HG02938 (cell line): ENCODE measurements around the gene NINJ1.

ENCODE experiments used
- ATAC-seq: cut with Tn5 transposase; IDR thresholded peaks from one replicate; pipeline ENCODE4 v1.9.1; 2021; ENCODE audit warnings: mild to moderate bottlenecking, moderate library complexity; ENCODE audit not compliant: unreplicated experiment

The NINJ1 gene

DNA sequence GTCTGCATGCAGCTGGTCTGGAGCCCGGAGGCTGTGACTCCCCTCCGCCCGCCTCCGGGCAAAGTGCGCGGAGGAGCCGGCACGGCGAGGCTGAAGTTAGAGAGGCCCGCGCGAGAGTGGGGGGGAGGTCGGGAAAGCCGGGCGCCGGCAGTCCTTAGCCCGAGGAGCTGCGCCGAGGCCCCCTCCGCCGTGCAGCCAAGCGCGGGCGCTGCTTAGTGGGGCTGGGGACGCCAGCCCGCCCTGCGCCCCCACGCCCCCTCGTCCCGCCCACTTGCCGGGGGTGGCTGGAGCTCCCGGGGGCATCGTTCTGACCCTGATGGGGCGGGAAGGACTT, 403 bp downstream of the NINJ1 start:
- no peak for ATAC-seq

DNA sequence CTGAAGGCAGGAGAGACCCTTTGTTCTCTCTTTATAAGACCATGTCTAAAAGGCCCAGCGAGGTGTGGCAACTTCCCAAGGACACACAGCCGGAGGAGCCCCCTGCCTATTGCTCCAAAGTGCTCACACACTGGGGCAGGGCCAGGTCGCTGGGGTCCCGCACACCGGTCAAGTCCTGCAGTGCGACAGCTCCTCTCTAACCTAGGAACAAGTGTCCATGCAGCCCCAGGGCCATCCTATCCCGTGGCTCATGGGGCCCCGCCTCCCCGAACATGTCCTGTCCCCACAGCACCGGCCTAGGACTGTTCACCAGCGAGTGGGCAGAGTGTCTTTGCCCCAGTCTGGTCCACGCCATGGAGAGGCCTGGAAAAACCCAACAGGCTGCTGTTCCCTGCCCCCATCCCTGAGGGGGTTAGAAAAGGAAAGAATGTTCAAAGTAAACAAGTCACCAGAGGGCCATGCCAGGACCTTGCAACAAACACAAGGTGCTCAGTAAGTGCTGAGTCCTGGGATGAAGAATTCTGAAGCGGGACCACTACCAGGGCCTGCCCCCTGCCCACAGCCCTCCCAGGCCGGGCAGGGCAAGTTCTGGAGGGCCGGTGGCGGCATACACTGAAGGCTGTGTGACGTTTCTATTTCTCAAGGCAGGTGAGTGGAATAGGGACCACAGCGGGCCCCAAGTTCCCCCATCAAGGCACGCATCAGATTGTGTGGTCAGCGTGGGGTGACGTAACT, 938 bp downstream of the NINJ1 start:
- ATAC-seq = peak; percentile 52

DNA sequence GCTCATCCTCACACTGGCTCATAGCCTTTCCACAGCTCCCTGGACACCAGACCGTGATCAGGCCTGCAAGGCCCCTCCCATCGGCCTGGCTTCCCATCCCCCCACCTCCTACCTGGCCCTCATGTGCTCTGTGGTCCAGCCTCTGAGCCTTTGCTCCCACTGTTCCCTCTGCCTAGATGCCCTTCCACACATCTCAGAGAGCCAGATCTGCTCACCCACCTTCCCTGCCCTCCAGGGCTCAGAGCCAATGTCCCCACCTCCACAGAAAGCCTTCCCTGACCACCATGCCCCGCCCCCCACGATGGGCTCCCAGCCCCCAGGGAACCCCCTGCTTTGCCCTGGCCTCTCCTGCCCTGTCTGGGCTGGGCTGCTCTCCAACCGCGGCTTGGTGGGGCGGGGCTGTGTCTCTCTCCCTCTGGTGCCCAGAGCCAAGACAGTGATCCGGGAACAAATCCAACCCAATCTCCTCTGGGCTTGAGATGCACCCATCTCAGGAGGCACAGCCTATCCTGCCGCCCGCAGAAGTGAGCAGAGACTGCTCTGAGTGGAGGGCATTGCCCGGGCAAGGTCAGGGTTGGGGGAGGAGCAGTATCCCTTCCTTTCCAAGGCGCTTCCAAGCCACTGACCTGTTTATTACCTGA, 1.6 kb downstream of the NINJ1 start:
- no peak for ATAC-seq

DNA sequence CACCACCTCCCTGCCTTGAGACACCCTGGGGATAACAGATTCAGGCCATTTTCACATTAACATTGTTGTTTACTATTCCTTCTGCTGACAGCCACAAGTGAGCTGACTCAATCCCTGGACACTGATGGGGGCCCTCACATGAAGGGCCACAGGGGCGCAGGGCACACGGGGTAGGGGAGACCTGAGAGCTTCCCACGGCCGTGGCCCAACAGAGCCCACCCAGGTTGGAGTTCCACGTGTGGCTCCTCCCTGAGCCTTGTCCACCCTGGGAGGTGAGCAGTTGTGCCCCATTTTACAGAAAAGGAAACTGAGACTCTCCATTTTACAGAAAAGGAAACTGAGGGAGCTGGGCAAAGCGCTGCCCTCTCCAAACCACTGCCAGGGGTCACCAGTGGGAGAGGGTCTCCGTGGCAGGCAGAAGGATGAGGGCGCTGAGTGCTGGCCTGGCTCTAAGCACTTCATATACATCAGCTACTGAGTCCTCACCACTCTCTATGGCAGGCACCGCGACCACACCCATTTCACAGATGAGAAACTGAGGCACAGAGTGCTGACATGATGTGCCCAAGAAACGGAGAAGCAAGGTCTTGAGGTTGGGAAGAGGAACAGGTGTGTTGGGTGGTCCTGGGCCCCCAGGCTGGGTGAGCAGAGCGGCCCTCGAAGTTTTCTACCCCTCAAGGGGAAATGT, 2.3 kb downstream of the NINJ1 start:
- ATAC-seq = no peak

DNA sequence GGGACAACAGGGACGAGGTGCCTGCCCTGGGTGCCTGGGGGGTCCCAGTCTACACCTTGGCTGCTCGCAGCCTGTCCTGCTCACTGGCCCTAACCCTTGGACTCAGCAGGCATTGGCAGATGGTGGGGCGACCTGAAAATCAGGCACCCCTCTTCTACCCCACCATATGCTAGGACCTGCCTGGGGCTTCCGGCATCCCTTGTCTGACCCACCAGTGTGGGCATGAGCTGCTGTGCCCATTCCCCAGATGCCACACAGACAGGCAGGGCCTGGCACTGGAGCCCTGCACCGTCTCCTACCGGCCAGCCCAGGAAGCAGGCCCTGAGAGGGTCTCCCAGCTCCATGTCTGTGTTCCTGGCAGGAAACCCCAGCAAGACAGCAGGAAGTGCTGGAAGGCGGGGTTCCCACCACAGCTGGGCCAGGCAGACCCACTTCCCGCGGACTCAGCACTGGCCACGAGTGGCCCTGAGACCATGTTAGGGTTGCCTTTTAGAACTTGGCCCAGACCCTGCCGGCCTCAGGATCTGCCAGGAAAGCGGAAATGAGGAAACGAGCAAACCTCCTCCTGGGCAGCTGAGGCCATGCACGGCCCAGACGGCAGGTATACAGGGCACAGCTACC, 3.1 kb downstream of the NINJ1 start:
- no peak for ATAC-seq

DNA sequence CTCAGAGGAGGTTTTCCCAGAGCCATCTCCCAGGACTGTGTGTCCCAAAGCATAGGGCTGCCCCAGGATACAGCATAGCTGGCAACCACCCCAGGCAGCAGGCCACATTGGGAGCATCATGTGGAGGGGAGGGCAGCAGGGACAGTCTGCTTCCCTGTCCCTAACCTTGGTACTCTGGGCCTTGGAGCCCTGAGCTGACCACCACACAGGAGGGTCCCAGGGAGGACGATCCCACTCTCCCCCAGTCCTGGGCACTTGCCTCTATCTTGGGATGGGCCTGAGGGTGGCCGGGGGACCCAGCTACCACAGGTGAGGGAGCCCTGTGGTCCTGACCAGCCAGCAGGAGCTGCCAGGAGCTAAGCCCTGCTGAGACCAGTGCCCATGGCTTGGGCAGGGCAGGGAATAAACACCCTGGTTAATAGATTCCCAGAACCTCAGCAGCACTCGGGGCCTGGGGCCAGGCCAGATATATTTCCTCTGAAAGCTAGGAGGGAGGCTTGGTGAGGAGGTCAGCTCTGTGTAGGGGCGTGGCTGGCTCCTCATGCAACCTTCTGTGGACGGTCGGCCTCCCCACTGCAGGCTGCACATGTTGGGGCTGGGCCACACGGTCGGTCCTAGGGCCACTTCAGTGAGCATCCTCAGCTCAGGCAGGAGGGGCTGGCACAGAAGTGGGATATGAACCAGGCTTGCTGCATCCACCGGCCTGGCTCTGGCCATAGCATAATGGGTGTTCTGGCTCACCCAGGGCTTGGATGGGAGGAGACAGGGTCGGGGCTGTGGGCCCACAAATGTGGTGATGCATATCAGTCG, 4.2 kb downstream of the NINJ1 start:
- ATAC-seq = no peak

DNA sequence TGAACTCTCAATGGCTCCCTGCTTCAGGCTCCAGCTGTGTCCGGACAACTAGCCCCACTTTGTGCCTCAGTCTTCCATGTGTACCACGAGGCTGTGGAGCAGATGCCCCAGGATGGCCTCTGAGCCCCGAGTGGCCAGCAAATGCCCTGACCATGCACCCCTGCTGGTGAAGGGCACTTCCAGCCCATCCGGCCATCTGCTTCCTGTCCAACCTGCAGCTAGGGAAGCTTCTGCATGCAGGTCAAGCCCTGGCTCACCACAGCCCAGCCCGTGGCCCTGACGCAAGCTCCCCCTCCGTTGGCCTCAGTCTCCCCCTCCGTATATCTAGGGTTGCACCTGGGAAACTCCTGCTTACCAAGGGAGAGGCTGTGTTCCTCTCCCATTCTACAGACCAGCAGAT, 4.8 kb downstream of the NINJ1 start:
- ATAC-seq = no peak

DNA sequence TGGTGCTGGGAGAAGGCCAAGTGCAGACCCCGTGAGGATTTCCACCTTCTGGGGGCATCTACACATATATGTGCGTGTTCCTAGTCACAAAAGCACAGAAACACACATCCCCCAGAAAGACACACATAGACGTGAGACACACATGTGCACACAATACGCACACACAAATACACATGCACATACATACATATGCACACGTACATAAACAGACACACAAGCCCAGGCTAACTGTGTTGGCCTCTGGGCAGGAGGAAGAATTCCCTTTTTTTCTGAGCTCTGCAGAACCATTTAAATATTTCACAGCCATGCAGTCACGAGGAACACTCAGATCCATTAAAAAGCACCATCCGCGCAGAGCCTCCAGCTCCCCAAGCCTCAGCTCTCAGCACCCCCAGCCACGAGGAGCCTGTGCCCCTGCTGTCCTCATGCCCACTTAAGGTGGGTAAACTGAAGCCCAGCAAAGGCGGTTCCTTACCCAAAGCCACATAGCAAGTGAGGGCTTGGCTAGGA, 5.3 kb downstream of the NINJ1 start:
- no peak for ATAC-seq

DNA sequence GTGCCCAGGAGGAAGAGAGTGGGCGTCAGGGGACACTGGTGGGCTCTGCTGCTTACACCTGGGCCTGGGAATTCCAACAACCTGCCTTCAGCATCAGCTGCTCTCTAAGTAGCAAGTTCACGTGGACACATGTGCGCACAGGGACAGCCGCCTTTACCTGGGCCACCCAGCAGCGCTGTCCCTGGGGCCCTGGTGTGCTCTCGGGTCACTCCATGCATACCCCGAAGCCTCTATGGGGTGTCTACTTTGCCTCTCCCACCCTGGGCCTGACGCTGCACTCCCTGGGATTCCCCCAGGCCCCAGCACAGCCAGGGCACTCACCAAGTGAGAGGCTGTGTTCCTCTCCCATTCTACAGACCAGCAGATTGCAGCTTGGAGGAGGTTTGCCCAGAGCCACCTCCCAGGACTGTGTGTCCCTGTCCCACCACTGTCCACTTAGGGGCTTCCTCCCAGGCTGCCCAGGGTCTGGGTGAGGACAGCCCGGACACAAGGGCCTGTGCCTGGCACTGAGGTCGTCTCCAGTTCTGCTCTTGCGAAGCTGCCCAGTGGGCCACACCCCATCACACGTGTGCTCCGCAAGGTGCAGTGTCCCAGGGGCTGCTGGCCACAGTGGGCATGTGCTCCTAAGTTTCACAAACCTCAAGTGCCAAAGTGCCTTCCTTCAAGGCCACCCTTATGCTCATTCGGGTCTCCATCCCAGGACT, 5.9 kb downstream of the NINJ1 start:
- no peak for ATAC-seq

DNA sequence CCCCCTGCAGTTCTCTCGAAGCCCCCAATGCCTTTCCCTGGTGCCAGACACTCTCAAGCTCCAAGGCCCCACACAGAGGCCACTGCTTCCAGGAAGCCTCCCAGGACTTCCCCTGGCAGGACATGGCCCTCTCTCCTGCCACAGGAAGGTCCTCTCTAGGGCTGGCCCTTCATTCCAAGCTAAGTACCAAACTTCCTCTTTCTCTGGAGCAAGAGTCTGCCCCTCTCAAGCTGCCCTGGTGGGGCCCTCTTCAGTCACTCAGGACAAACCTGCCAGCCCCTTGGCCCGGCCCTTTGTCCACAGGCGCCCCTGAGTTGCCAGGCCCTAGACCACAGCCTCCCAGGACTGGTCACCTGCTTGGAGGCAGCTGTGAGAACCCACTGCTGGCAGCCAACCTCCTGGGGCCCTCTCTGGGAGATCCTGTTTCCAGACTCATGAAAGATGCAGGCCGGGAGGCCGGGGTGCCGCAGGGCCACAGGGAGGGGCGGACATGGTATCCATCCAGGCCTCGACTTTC, 6.6 kb downstream of the NINJ1 start:
- ATAC-seq = no peak

DNA sequence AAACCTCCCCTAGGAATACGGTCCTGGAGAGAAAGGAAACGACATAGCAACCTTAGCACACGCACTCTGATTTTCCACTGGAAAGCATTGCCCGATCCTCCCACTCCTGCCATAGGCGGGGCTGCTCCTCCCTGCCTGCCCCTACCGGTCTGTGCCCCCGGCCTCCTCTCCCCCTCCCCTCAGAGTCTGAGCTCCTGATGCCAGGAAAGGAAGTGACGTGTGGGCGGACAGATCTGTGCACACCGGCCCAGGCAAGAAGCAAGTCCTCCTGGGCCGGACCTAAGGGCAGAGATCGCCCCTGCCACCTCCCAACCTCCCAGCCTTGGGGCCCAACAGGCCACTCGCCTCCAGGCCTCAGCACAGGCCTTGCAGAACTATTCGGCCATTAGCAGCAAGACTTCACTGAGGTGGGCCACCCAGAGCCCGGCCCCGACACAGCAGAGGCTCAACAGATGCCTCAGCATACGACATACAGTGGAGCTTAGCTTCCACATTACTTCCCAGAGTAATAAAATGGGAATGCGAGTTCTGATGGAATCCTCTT, 7.2 kb downstream of the NINJ1 start:
- ATAC-seq = no peak

DNA sequence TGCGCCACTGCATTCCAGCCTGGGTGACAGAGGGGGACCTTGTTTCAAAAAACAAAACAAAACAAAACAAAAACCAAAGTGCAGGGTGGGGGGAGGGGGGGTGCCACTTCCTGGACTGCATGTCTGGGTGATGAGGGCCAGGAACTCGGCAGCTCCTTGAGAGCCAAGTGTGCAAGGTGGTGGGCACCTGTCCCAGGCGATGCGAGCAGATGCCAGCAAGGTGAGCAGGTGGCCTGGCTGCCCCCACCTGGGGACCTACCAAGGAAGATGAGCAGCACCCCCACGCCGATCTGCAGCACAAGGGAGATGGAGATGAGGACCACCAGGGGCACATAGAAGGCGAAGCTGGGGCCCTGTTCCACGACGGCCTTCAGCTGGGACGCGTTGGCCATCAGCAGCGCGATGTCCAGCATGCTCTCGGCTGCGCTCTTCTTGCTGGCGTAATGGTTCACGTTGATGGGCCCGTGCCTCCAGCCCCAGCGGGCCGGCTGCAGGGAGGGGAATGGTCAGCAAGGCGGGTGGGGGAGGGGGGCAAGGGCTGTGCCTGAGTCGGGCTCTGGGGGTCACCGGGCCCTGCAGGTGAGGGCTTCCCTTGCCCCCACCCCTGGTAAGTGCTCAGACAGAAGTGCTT, 7.8 kb downstream of the NINJ1 start:
- no peak for ATAC-seq

DNA sequence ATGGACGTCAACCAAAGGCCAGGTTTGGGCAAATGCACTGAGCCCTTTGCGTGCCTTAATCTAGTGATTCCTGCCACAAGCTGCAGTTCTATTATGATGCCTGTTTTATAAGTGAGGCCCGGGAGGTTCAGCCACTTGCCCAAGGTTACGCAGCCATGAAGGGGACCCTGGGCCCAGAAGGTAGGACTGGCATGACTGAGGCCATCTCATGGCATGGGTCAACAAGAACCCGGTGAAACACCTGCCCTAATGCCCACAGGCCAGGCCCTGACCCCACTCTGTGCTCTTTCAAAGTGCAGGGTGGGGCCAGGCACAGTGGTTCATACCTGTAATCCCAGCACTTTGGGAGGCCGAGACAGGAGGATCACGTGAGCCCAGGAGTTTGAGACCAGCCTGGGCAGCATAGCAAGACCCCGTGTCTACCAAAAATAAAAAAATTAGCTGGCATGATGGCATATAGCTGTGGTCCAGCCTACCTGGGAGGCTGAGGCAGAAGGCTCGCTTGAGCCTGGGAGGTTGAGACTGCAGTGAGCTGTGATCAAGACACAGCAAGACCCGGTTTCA, 8.6 kb downstream of the NINJ1 start:
- ATAC-seq = no peak

DNA sequence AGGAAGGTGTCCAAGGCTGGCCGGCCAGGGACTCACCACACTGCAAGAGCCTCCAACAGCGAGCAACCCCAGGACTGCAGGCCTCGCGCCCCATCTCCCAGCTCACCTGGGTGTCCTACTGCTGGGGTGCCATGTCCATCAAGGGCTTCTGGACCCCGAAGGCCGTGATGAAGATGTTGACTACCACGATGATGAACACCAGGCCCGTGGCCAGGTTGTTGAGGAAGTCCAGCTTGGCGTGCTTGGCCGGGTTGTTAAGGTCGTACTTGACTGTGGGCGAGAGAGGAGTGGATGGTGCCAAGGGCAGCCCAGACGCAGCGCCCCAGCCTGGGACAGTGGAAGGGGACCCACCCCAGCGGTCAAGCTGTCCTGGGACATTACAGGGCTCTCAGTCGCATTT, 9.3 kb downstream of the NINJ1 start:
- no peak for ATAC-seq

DNA sequence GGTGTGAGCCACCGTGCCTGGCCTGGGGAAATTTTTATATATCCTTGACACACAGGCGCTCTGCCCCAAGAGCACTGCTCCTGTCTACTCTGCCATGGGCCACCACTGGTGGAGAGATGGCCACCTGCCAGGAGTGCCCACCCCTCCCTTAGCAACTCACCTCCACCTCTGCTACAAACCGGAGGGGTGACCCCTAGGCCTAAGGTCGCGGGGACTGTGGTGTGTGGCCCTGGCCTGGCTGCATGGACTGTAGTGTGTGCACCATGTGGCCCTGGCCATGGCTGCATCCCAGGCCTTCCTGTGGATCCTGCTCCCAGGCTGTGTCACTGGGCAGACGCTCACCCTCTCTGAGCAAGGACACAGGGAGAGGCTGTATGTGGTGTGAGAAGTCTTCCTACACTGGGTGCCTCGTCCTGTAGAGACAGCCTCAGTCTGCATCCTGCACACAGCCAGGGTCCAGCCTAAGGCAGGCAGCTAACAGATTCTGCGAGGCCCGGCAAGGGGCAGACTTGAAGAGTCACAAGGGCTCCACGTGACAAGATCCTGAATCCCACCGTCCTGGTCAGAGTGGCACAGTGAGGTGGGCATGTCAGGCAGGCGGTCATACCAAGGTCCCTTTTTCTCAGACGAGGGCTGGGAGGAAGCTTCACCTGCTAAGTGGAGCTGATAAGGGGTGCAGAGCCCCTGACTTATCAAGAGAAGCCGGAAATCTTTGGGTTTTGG, 10.3 kb downstream of the NINJ1 start:
- no peak for ATAC-seq

DNA sequence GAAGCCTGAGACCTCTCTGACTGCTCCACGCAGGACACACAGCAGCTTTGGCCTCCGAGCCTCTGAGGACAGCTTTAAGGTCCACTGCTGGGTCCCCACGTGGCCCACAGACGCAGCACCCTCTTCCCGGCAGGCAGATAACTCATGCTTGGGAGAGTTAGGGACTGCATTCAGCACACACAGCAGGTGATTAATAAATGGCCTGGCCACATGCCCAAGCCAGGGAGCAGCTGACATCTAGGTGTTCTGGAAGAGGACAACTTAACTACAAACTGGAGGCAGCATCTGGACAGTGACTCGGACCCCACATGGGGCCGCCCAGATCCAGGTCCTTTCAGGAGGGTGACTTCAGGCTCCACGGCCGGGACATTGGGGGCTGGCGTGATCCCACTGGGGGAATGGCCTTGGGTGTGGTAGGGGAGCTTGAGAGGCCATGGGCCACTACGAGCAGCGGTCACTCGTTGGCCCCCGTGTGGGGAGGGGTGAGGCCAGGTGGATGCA, 11.3 kb downstream of the NINJ1 start:
- no peak for ATAC-seq

DNA sequence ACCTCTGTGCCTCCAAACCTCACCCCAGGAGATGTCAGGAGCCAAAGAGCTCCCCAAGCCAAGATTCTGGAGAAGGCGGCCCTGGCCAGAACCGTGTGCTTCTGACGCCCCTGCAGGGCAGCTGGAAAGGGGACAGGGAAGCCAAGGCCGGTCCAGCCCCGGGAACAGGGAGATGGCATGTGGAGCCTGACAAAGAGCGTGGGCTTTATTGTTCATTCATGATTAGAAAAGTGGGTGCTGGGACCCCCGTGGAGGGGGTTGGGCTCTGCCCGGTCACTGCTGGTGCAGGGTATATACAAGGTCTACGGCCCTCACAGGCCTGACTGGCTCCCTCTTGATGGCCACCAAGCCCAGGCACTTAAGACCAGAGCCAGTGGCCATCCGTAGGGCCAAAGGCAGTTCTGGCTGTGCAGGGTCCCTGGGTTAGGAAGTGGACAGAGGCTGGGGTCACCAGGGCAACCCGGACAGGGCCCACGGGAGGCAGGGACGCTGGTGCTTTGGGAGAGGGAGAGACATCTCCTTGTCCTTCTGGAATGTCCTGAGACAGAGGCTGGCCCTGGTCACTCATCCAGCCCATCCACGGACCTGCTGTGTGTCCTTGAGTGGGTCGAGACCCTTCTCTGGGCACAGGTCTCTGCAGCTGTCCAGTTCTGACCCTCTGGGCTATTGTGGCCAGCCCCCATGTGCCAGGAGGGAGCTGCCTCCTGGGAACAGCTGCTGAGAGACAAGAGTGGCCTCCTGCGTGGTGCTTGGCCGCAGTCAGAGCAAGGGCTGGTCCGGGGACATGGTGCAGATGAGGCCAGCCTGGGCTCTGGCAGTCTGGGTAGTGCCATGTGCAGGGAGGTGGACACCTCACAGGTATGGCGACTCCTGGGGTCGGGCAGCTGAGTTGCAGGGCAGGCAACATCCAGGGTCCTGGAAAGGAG, 12.5 kb downstream of the NINJ1 start:
- ATAC-seq = no peak
